HG03457 (cell line): ENCODE data around the gene MRTFA.

Source experiments
- ATAC-seq: cut with Tn5 transposase; IDR thresholded peaks from one replicate; pipeline ENCODE4 v1.9.1; 2021; ENCODE audit warnings: moderate number of reproducible peaks; ENCODE audit not compliant: unreplicated experiment

The MRTFA gene

GRCh38 chr22:40473703-40474102 is 162.8 kb downstream of the MRTFA start:
- ATAC-seq: no peak

GRCh38 chr22:40472579-40472978 is 163.9 kb downstream of the MRTFA start:
- ATAC-seq: no peak

GRCh38 chr22:40472051-40472450 is 164.5 kb downstream of the MRTFA start:
- ATAC-seq: no peak

- no peak for ATAC-seq
Measured at GRCh38 chr22:40469181-40469580, 167.3 kb downstream of the MRTFA start.

GRCh38 chr22:40468616-40469015 is 167.9 kb downstream of the MRTFA start:
- no peak for ATAC-seq

- no peak for ATAC-seq
Measured at GRCh38 chr22:40466976-40467375, 169.5 kb downstream of the MRTFA start.

- no peak for ATAC-seq
Measured at GRCh38 chr22:40463683-40464082, 172.8 kb downstream of the MRTFA start.

GRCh38 chr22:40463017-40463631 is 173.4 kb downstream of the MRTFA start:
- ATAC-seq: no peak

GRCh38 chr22:40462195-40462984 is 174.1 kb downstream of the MRTFA start:
- ATAC-seq: no peak

- ATAC-seq: no peak
Measured at GRCh38 chr22:40453671-40454070, 182.8 kb downstream of the MRTFA start.

GRCh38 chr22:40452730-40453487 is 183.6 kb downstream of the MRTFA start:
- no peak for ATAC-seq

- ATAC-seq: no peak
Measured at GRCh38 chr22:40451210-40451609, 185.3 kb downstream of the MRTFA start.

GRCh38 chr22:40450616-40451015 is 185.9 kb downstream of the MRTFA start:
- no peak for ATAC-seq

GRCh38 chr22:40449676-40450035 is 186.9 kb downstream of the MRTFA start:
- ATAC-seq: no peak

- ATAC-seq: no peak
Measured at GRCh38 chr22:40446203-40446602, 190.3 kb downstream of the MRTFA start.

GRCh38 chr22:40444178-40444831 is 192.2 kb downstream of the MRTFA start:
- no peak for ATAC-seq

GRCh38 chr22:40443732-40444131 is 192.8 kb downstream of the MRTFA start:
- ATAC-seq: no peak

GRCh38 chr22:40441761-40442390 is 194.6 kb downstream of the MRTFA start:
- no peak for ATAC-seq

- ATAC-seq: no peak
Measured at GRCh38 chr22:40436505-40437431, 199.8 kb downstream of the MRTFA start.

GRCh38 chr22:40434745-40435144 is 201.8 kb downstream of the MRTFA start:
- no peak for ATAC-seq
